Measurements from ENCODE around the gene PMM2. TPM values are rescaled to one million over a fixed set of nuclear protein-coding genes. Genes with fewer than 3 reads are reported as not detected.
"Not testable (repeated sequence)": the region's sequence is repeated elsewhere in the genome, so short reads cannot be mapped to it uniquely, and the experiment has no call there.

Gene PMM2
- total RNA-seq = 10 to 100 TPM; 35.9 to 98.6 (median 48.6) TPM

DNA sequence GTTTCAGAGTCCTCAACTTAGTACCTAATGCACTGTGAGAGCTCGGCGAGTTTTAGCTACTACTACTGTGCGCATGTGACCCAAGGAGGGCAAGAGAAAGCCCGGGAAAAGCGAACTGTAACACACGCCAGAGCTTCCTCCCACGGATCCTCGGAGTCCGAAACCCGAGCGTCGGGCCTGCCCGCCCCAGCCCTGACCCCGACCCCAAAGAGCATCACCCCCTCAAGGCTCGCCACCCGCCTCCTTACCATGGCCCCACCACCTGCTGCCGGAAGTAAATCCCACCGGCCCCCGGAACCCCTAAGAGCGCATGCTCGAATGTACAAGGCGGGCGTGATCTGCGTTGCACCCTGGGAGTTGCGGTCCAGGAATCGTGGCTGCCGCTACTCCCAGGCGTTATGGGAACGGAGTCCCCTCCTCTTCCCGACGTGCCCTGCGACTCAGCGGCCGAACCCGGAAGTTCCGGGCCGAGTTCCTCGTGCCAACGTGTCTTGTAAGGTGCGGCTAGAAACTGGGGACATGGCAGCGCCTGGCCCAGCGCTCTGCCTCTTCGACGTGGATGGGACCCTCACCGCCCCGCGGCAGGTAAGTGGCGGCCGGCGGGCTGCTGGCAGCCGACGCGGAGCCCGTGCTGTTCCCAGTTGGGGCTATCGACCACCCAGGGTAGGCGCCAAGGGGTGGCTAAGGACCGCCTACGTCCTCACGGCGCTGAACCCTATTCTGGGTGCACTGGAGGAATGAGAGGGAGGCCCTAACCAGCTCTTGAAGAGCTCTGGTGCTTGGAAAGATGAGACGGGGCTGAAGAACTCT is at the start of gene PMM2, which contains the start of gene TMEM186:
Gene PMM2, plus strand, starts transcription at position 476 of the 810 bp plus-strand sequence. Its CDS starts 44 bp downstream, at position 520.
Gene TMEM186, minus strand, starts transcription at position 276 of the 810 bp plus-strand sequence. Its CDS starts 25 bp downstream, at position 251.
- ATAC-seq (ENCODE audit: low FRiP score) (peak; percentile 98), DNase-seq (ENCODE audit: low spot score) (peak; percentile 79)
- TF ChIP-seq, protein P1, sequence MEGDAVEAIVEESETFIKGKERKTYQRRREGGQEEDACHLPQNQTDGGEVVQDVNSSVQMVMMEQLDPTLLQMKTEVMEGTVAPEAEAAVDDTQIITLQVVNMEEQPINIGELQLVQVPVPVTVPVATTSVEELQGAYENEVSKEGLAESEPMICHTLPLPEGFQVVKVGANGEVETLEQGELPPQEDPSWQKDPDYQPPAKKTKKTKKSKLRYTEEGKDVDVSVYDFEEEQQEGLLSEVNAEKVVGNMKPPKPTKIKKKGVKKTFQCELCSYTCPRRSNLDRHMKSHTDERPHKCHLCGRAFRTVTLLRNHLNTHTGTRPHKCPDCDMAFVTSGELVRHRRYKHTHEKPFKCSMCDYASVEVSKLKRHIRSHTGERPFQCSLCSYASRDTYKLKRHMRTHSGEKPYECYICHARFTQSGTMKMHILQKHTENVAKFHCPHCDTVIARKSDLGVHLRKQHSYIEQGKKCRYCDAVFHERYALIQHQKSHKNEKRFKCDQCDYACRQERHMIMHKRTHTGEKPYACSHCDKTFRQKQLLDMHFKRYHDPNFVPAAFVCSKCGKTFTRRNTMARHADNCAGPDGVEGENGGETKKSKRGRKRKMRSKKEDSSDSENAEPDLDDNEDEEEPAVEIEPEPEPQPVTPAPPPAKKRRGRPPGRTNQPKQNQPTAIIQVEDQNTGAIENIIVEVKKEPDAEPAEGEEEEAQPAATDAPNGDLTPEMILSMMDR (IDR thresholded peaks at IDR 0.05) = peak in 1 of 3 donors; percentile 7

DNA sequence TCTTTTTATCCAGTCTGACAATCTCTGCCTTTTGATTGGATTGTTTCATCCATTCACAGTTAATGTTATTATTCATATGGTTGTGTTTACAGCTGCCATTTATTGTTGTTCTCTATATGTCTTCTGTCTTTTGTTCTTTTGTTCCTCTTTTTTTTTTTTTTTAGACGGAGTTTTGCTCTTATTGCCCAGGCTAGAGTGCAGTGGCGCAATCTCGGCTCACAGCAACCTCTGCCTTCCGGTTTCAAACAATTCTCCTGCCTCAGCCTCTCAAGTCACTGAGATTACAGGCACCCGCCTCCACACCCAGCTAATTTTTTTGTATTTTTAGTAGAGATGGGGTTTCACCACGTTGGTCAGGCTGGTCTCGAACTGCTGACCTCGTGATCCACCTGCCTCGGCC is 48.7 kb upstream of the PMM2 start:
- DNase-seq (ENCODE audit: low spot score); ATAC-seq (ENCODE audit: low FRiP score): not testable (repeated sequence)

DNA sequence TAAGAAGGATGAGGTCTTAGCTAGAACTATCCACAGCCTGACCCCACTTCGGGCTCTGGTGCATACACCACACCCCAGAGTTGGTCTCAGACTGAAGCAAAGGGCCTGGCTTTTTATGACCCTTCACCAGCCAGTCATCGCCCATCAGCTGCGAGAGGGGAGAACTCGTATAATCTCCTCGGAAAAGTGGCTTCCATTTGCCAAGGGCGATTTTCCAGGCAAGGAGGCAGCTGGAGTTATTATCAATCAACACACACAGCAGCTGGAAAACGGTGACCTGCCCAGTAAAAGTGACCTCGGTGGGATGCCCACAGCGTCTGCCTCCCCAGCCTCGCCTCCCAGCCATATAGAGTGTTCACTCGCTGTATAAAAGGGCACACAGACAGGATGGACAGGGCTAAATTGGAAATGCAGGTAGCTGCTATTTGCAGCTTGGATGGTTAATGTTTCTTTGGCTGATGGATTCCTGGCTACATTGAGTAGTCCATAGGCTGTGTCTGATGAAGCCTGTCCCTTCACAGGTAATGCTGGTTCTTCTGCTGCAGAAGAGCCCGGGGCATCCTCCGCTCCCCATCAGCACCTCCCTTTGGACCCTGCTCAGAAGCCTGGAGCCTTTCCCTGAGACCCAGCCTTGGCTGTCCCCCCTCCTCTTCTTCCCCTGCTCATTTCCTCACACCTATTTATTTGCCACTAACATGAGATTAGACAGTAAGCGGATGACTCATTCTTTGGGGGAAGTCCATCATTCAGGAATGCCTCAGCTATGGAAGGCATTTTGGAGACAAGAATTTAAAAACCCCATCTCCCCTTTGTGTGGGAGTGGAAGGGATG is 45.9 kb upstream of the PMM2 start:
- DNase-seq (ENCODE audit: low spot score) = no peak
- TF ChIP-seq, protein P1 (IDR thresholded peaks at IDR 0.05) = no peak
- peak; percentile 85 for ATAC-seq (ENCODE audit: low FRiP score)

DNA sequence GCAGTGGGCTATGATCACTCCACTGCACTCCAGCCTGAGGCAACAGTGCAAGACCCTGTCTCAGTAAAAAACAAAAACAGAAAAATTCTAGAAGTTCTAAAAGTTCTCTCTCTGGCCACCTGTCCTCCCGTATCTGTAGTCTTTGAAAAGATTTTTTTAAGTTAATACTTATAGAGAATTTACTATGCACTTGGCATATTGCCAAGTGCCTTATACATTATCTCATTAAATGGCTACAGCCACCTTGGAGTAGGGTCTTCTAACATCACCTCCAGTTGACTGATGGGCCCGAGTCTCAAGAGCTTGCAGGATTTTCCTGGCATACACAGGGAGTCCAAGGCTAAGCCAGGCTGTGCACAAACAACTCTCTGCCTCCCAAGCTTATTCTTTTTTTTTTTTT is 44.9 kb upstream of the PMM2 start:
- TF ChIP-seq, protein P1 (IDR thresholded peaks at IDR 0.05) = no peak
- DNase-seq (ENCODE audit: low spot score) = no peak

DNA sequence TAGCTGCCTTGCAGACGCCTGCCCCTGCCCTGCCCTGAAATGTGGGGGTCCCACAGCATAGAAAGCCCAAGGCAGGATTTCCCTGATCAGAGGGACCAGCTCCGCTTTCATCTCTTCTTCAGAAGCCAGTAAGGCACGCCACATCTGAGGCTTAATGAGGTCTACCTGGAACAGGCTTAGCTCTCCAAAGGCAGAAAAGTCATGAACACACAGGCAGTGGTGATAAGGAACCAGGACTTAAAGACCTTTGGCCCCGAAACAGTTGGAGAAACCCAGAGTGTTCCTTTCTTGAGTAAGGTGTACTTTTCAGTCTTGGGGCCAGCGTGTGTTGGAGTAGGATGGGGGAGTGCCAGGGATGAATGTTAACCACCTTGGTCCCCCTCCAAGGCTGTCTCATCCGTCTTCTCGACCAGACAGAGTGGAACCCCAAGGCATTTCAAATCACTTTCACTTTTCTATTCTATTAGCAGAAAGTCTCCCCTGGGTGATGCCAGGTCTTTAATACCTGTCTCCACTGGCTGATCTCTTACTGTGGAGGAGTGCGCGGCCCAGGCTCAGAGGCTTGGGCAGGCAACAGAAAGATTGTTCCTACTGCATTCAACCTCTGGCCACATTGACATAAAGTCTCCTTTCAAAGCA is 44.1 kb upstream of the PMM2 start:
- TF ChIP-seq, protein P1 (IDR thresholded peaks at IDR 0.05) = no peak
- ATAC-seq (ENCODE audit: low FRiP score) (peak; percentile 81), DNase-seq (ENCODE audit: low spot score) (no peak)

More for the DNA sequence above, 44.9 kb upstream of the PMM2 start:
- no peak for ATAC-seq (ENCODE audit: low FRiP score)

DNA sequence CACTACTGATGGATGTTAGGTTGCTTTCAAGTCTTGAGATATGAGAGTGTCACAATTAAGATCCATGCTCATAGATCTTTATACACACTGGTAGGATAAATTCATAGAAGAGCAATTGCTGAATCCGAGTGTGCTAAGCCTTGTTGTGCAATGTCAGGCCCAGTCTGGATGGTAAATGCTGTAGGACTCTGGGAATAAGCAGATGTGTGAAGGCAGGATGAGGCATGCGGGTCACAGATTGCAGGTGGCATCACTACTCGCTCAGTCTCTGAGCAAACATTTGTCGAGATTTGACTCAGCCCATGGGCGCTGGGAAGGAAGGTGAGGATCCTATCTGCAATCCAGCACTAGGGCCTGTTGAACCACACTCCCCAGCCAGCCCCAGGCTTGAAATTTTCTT is 40.9 kb upstream of the PMM2 start:
- DNase-seq (ENCODE audit: low spot score) (no peak), ATAC-seq (ENCODE audit: low FRiP score) (no peak)
- TF ChIP-seq, protein P1 (IDR thresholded peaks at IDR 0.05) = no peak

DNA sequence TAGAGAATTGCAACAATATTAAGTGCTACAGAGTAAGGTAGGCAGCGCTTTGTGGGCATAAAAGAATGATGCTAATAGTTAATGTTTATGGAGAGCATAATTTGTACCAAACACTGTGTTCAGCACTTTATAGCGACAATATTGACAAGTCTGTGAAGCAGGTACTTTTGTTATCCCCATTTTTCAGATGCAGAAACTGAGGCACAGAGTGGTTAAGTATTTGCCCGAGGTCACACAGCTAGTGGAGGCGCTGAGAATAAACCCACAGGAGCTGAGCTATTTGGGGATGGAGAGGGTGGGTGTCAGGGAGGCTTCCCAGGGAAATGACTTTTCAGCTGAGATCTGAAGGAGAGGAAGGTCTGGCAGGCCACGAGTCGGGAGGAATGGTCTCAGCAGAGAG is 39.6 kb upstream of the PMM2 start:
- DNase-seq (ENCODE audit: low spot score) (no peak), ATAC-seq (ENCODE audit: low FRiP score) (no peak)
- TF ChIP-seq, protein P1 (IDR thresholded peaks at IDR 0.05) = no peak
